CD4-positive, alpha-beta T cell (primary cell): Measurements from ENCODE around the gene PGGT1B. TPM values are rescaled to one million over a fixed set of nuclear protein-coding genes. Genes with fewer than 3 reads are reported as not detected.

Experiments
- ATAC-seq: fragments of 200-7000 bp; cut with Tn5 transposase; one replicate; pipeline ENCODE4 v1.10.0; 2022; ENCODE audit warnings: mild to moderate bottlenecking; ENCODE audit not compliant: poor library complexity
- CTCF ChIA-PET: fragments of 350-600 bp; sonication (Branson Sonifier 250); formaldehyde crosslinking; loops from one replicate; lab custom pipeline; 2021; ENCODE audit warnings: antibody characterized with exemption, inconsistent platforms; lab: Charles Lee
- POLR2A ChIA-PET: fragments of 350-600 bp; sonication (Branson Sonifier 250); formaldehyde crosslinking; loops from one replicate; lab custom pipeline; 2021; ENCODE audit warnings: antibody characterized with exemption, inconsistent platforms; lab: Charles Lee
- DNase-seq, 14 experiments: peaks; one replicate each; pipeline ENCODE4 v3.0.0-alpha.2; 2013 to 2020; ENCODE audit warnings: mixed read lengths in 2 of 14
- H3K27ac ChIP-seq, 2 donors: one replicate each; pipeline versions ENCODE4 v1.5.1 to v1.7.0; 2013; ENCODE audit warnings: low read length in 2 of 2, low read depth in 1 of 2, mild to moderate bottlenecking in 1 of 2
- H3K27me3 ChIP-seq, 2 experiments: 1 replicate in 1 of 2; 2 replicates in 1 of 2; pipeline versions ENCODE4 v1.6.1 to v1.7.0; 2013; ENCODE audit warnings: low read length in 2 of 2, control low read depth in 1 of 2, mild to moderate bottlenecking in 1 of 2, moderate library complexity in 1 of 2; ENCODE audit not compliant: insufficient read depth in 2 of 2, control insufficient read depth in 1 of 2
- H3K36me3 ChIP-seq: one replicate; pipeline ENCODE4 v1.6.1; 2013; ENCODE audit warnings: low read length, control low read depth; ENCODE audit not compliant: insufficient read depth
- H3K4me1 ChIP-seq: one replicate; pipeline ENCODE4 v1.6.1; 2013; ENCODE audit warnings: low read length, control low read depth; ENCODE audit not compliant: insufficient read depth
- H3K4me3 ChIP-seq: one replicate; pipeline ENCODE4 v1.5.1; 2013; ENCODE audit warnings: mild to moderate bottlenecking, low read length, moderate library complexity
- H3K9me3 ChIP-seq, 2 experiments: 1 replicate in 1 of 2; 2 replicates in 1 of 2; pipeline versions ENCODE4 v1.6.1 to v1.7.0; 2013; ENCODE audit warnings: low read length in 2 of 2, mild to moderate bottlenecking in 2 of 2, control low read depth in 1 of 2, moderate library complexity in 1 of 2; ENCODE audit not compliant: control insufficient read depth in 1 of 2, insufficient read depth in 1 of 2
- H3K27ac Mint-ChIP-seq: one replicate; pipeline ENCODE4 v1.8.0; 2020; ENCODE audit warnings: mixed read lengths
- H3K27me3 Mint-ChIP-seq: one replicate; pipeline ENCODE4 v1.8.0; 2021; ENCODE audit warnings: mixed read lengths
- H3K36me3 Mint-ChIP-seq: one replicate; pipeline ENCODE4 v1.8.0; 2021; ENCODE audit warnings: low read depth, mixed read lengths
- H3K4me1 Mint-ChIP-seq: one replicate; pipeline ENCODE4 v1.8.0; 2021; ENCODE audit warnings: low read depth, mixed read lengths
- H3K4me3 Mint-ChIP-seq: one replicate; pipeline ENCODE4 v1.8.0; 2020; ENCODE audit warnings: mild to moderate bottlenecking, mixed read lengths
- H3K9me3 Mint-ChIP-seq: one replicate; pipeline ENCODE4 v1.8.0; 2020; ENCODE audit warnings: mixed read lengths
- intact Hi-C, 2 experiments: fragments of 100-400 bp; cut with DNase I in 1 of 2; cut with micrococcal nuclease in 1 of 2; formaldehyde crosslinking; loops; one replicate each; pipeline versions ENCODE4 v1.15.1 to v1.9.0; 2023 to 2025; cut with DNase I, micrococcal nuclease
- total RNA-seq, 174 experiments: library from RNA in 2 of 174; stranded (reverse) in 2 of 174; gene quantifications; one replicate each; pipeline ENCODE4 v1.2.3 and lab custom pipeline; 2021 to 2026
- TF ChIP-seq, protein P1 (sequence below): fragments of 200-600 bp; IDR thresholded peaks from one replicate; pipeline ENCODE4 v1.8.0; 2022; ENCODE audit warnings: antibody characterized with exemption, mild to moderate bottlenecking

The PGGT1B gene
- total RNA-seq, 2 experiments from 2014 or later: 37.5 to 39.3 TPM

DNA sequence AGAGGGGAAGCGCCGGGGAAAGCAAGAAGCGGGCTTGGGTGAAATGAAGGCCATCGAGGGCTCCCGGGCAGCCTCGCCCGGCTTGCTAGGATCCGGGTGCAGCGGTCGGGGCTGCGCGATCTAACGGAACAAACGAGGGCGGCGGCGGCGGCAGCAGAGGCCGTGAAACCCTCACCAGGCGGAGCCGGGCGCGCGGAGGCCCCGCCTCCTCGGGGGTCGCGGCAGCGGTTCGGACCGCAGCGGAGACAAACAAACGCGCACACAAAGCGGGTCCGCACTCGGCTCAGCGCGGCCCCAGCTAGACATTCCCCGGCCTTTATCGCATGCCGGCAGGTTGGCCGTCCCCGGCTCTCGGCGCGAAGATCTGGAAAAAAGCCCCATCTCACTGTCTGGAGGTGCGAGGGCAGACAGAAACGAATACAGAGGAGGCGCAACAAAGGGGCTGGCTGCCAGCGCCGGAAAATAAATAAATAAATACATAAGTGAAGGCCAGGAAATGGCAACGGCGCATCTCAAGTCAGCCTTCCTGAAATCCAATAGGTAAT, 82.4 kb downstream of the PGGT1B start:
- Histone ChIP-seq H3K9me3 (peaks cover 12 to 19% of the 10 kb centered on the region in 2 experiments), H3K27ac (no peak overlapping the region), H3K4me3 (peak overlapping the region; percentile 41), H3K36me3 (no peaks in the 10 kb centered on the region), H3K27me3 (peaks cover 50 to 86% of the 10 kb centered on the region in 2 experiments), H3K4me1 (peaks cover 19% of the 10 kb centered on the region)
- intact Hi-C loops: no loop called here
- Mint-ChIP-seq H3K4me3 (peak overlapping the region; percentile 82), H3K36me3 (no peaks in the 10 kb centered on the region), H3K9me3 (no peaks in the 10 kb centered on the region), H3K27ac (no peak overlapping the region), H3K4me1 (peaks cover 23% of the 10 kb centered on the region), H3K27me3 (peaks cover 89% of the 10 kb centered on the region)
- ChIA-PET CTCF (no interaction called here), POLR2A (no interaction called here)
- peak; percentile 61 for ATAC-seq
- peak in 5 of 14 experiments; percentile 13 to 48 (median 30) for DNase-seq
- TF ChIP-seq, protein P1, sequence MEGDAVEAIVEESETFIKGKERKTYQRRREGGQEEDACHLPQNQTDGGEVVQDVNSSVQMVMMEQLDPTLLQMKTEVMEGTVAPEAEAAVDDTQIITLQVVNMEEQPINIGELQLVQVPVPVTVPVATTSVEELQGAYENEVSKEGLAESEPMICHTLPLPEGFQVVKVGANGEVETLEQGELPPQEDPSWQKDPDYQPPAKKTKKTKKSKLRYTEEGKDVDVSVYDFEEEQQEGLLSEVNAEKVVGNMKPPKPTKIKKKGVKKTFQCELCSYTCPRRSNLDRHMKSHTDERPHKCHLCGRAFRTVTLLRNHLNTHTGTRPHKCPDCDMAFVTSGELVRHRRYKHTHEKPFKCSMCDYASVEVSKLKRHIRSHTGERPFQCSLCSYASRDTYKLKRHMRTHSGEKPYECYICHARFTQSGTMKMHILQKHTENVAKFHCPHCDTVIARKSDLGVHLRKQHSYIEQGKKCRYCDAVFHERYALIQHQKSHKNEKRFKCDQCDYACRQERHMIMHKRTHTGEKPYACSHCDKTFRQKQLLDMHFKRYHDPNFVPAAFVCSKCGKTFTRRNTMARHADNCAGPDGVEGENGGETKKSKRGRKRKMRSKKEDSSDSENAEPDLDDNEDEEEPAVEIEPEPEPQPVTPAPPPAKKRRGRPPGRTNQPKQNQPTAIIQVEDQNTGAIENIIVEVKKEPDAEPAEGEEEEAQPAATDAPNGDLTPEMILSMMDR: no peak

DNA sequence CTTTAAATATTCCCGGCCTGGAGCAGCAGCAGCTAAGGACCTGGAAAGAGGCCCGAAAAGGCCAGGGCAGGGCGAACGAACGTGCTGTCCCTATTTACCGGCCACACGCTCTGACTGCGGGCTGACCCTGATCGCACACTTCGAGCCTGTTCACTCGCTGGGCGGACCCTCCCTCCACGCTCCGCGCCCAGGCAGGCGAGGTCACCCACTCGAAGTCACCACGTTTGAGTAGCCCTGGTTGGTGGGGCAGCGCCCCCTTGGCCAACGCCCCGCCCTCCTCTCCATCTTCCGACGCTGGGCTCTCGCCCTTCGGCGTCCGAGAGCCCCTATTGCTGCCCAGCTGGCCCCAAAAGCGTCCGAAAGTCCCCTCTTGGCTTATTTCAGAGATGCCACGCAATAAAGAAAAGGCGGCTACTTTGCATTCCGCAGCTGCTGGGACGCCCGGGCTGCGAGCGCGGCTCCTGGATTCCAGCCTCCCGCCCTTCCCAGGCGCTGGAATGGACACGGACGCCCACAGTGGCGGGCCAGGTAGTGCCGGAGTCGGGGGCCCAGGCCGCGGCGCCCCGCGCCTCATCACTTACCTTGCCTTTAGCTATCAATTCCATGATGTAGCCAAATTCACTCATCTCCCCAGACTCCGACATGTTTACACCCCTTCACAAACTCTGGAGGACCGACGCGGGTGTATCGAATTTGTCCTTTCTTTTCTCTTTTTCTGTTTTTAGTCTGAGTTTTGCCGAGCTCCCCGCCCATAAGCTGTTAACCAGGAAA, 83.1 kb downstream of the PGGT1B start:
- POLR2A ChIA-PET: no interaction called here
- no peaks in the 10 kb centered on the region for H3K36me3 Mint-ChIP-seq

DNA sequence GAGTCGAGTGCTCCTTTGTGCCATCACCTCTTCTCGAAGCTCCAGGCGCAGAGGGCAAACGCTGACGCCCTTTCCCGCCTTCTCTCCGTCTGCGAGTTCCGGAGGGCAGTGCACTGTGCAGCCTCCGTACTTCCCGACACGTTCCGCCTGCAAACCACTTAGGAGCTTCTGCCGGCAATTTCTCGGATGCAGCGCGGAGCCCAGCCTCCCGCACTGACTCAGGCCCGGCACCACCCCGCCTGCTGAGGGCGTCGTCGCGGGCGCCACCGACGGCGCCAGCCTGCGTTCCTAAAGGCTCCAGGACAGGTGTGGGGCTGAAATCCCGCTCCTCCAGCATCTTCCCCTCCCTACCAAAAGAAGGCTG, 83.7 kb downstream of the PGGT1B start:
- ATAC-seq (no peak), DNase-seq (no peak)
- no peaks in the 10 kb centered on the region for H3K9me3 Mint-ChIP-seq
- CTCF ChIA-PET: no interaction called here
- peak overlapping the region; percentile 26 for H3K4me3 Mint-ChIP-seq
- H3K9me3 ChIP-seq: peaks cover 6 to 19% of the 10 kb centered on the region in 2 experiments
- intact Hi-C loops: loop anchor here in 1 of 2 experiments (10.0 kb wide), 1 partner anchor 366 kb away; the partner anchor contains the start of gene FEM1C
- peaks cover 46 to 89% of the 10 kb centered on the region in 2 experiments for H3K27me3 ChIP-seq
- POLR2A ChIA-PET: no interaction called here
- peaks cover 23% of the 10 kb centered on the region for H3K4me1 Mint-ChIP-seq
- TF ChIP-seq, protein P1: no peak
- H3K4me1 ChIP-seq: peaks cover 19% of the 10 kb centered on the region
- no peaks in the 10 kb centered on the region for H3K36me3 Mint-ChIP-seq
- no peak overlapping the region for H3K4me3 ChIP-seq
- H3K36me3 ChIP-seq: no peaks in the 10 kb centered on the region
- no peak overlapping the region for H3K27ac Mint-ChIP-seq
- no peak overlapping the region for H3K27ac ChIP-seq
- peaks cover 90% of the 10 kb centered on the region for H3K27me3 Mint-ChIP-seq

More for the DNA sequence above, 83.1 kb downstream of the PGGT1B start:
- Histone ChIP-seq H3K4me1 (peaks cover 19% of the 10 kb centered on the region), H3K27me3 (peaks cover 50 to 89% of the 10 kb centered on the region in 2 experiments), H3K36me3 (no peaks in the 10 kb centered on the region), H3K27ac (no peak overlapping the region), H3K9me3 (peaks cover 10 to 19% of the 10 kb centered on the region in 2 experiments), H3K4me3 (peak overlapping the region; percentile 41)
- CTCF ChIA-PET: no interaction called here
- TF ChIP-seq, protein P1: no peak
- DNase-seq: peak in 1 of 14 experiments; percentile 15
- Mint-ChIP-seq H3K27me3 (peaks cover 90% of the 10 kb centered on the region), H3K4me3 (peak overlapping the region; percentile 82), H3K4me1 (peaks cover 23% of the 10 kb centered on the region), H3K27ac (no peak overlapping the region), H3K9me3 (no peaks in the 10 kb centered on the region)
- intact Hi-C loops: loop anchor here in 1 of 2 experiments (10.0 kb wide), 1 partner anchor 365 kb away; the partner anchor contains the start of gene FEM1C
- ATAC-seq: peak; percentile 24
